SK-N-SH (cell line): ENCODE data around the gene POGZ. TPM values are rescaled to one million over a fixed set of nuclear protein-coding genes. Genes with fewer than 3 reads are reported as not detected.

Experiments
- CTCF ChIA-PET: fragments of 300-600, 350-600 bp; formaldehyde crosslinking; extraction: SDS; loops from one replicate; lab custom pipeline; 2021; lab: Yijun Ruan, JAX
- POLR2A ChIA-PET: fragments of 350-600 bp; sonication (Branson Sonifier 250); formaldehyde crosslinking; extraction: SDS; loops from one replicate; lab custom pipeline; 2020; ENCODE audit warnings: antibody characterized with exemption, inconsistent platforms; lab: Yijun Ruan, JAX
- DNase-seq: peaks from one replicate; pipeline ENCODE4 v3.0.0; 2012
- H2AFZ ChIP-seq: fragments of 200-600 bp; sonication (generic); 2 replicates; pipeline ENCODE4 v1.8.1; 2016; ENCODE audit warnings: antibody characterized with exemption, mild to moderate bottlenecking, low read depth
- H3F3A ChIP-seq: fragments of 200-600 bp; sonication (generic); replicated peaks from 2 replicates; pipeline ENCODE3; 2016; ENCODE audit warnings: antibody characterized with exemption, mild to moderate bottlenecking; ENCODE audit not compliant: insufficient read depth
- H3K27ac ChIP-seq, 2 experiments: fragments of 200-500 bp in 1 of 2; fragments of 200-600 bp in 1 of 2; sonication (Bioruptor generic) in 1 of 2; sonication (generic), shearing (Covaris generic) in 1 of 2; 2 replicates each; pipeline versions ENCODE4 v1.5.1 to v1.6.1; 2014 to 2016; ENCODE audit warnings: low read depth in 2 of 2, inconsistent platforms in 1 of 2, low read length in 1 of 2, mild to moderate bottlenecking in 1 of 2, mixed read lengths in 1 of 2
- H3K27me3 ChIP-seq: fragments of 200-600 bp; sonication (generic), shearing (Covaris generic); 2 replicates; pipeline ENCODE4 v1.6.1; 2016; ENCODE audit warnings: mixed run types; ENCODE audit not compliant: insufficient read depth
- H3K36me3 ChIP-seq, 2 experiments: fragments of 200-500 bp in 1 of 2; fragments of 200-600 bp in 1 of 2; sonication (Bioruptor generic) in 1 of 2; sonication (generic) in 1 of 2; replicated peaks in 1 of 2; 2 replicates each; pipeline versions ENCODE3 to v1.5.1; 2014 to 2016; ENCODE audit warnings: low read length in 1 of 2, mild to moderate bottlenecking in 1 of 2; ENCODE audit not compliant: insufficient read depth in 2 of 2, control insufficient read depth in 1 of 2
- H3K4me1 ChIP-seq, 2 experiments: fragments of 200-500 bp in 1 of 2; fragments of 200-600 bp in 1 of 2; sonication (Bioruptor generic) in 1 of 2; sonication (generic), shearing (Covaris generic) in 1 of 2; 2 replicates each; pipeline versions ENCODE4 v1.5.1 to v1.6.1; 2014 to 2016; ENCODE audit warnings: low read depth in 1 of 2, low read length in 1 of 2, mixed run types in 1 of 2; ENCODE audit not compliant: insufficient read depth in 2 of 2, control insufficient read depth in 1 of 2
- H3K4me2 ChIP-seq: fragments of 200-600 bp; sonication (generic), shearing (Covaris generic); 2 replicates; pipeline ENCODE4 v1.6.1; 2017; ENCODE audit warnings: mixed run types
- H3K4me3 ChIP-seq, 2 experiments: fragments of 200-500 bp in 1 of 2; fragments of 200-600 bp in 1 of 2; sonication (Bioruptor generic) in 1 of 2; sonication (generic), shearing (Covaris generic) in 1 of 2; 2 replicates each; pipeline versions ENCODE4 v1.5.1 to v1.8.1; 2014 to 2016; ENCODE audit warnings: low read depth in 2 of 2, inconsistent platforms in 1 of 2, low read length in 1 of 2, mild to moderate bottlenecking in 1 of 2, mixed read lengths in 1 of 2, moderate library complexity in 1 of 2
- H3K79me2 ChIP-seq: fragments of 200-600 bp; sonication (generic); 2 replicates; pipeline ENCODE4 v1.8.1; 2017; ENCODE audit warnings: mild to moderate bottlenecking; ENCODE audit not compliant: insufficient read depth
- H3K9ac ChIP-seq: fragments of 200-600 bp; sonication (generic); 2 replicates; pipeline ENCODE4 v1.6.1; 2017; ENCODE audit warnings: mixed run types
- H3K9me2 ChIP-seq: fragments of 200-600 bp; sonication (generic); 2 replicates; pipeline ENCODE4 v1.6.1; 2017; ENCODE audit warnings: mixed run types
- H3K9me3 ChIP-seq: fragments of 200-600 bp; sonication (generic); 2 replicates; pipeline ENCODE4 v1.6.1; 2017; ENCODE audit warnings: mixed run types, mild to moderate bottlenecking, moderate library complexity
- H4K20me1 ChIP-seq: fragments of 200-600 bp; sonication (generic); 2 replicates; pipeline ENCODE4 v1.6.1; 2017; ENCODE audit warnings: mild to moderate bottlenecking, mixed run types; ENCODE audit not compliant: insufficient read depth
- CHD2 ChIP-seq: fragments of 150-350 bp; IDR thresholded peaks from 2 replicates; pipeline ENCODE4 v1.6.1; 2018; ENCODE audit warnings: low read length; ENCODE audit not compliant: partially characterized antibody
- CTCF ChIP-seq: fragments of 200-600 bp; sonication (generic); IDR thresholded peaks from 2 replicates; pipeline ENCODE4 v1.6.1; 2017; ENCODE audit warnings: antibody characterized with exemption, mild to moderate bottlenecking, moderate library complexity
- ELF1 ChIP-seq: IDR thresholded peaks from 2 replicates; pipeline ENCODE4 v1.4.0; 2012
- EP300 ChIP-seq, 2 experiments: IDR thresholded peaks; 2 replicates each; pipeline versions ENCODE4 v1.4.0 to v1.6.1; 2012; ENCODE audit warnings: borderline replicate concordance in 1 of 2, low read depth in 1 of 2, low read length in 1 of 2
- EZH2phosphoT487 ChIP-seq: fragments of 200-600 bp; sonication (generic); IDR thresholded peaks from 2 replicates; pipeline ENCODE4 v1.6.1; 2017; ENCODE audit warnings: low read depth, mixed run types, mild to moderate bottlenecking, antibody characterized with exemption, moderate library complexity, borderline replicate concordance
- JUND ChIP-seq: IDR thresholded peaks from 2 replicates; pipeline ENCODE4 v1.4.0; 2012
- MAX ChIP-seq: IDR thresholded peaks from 2 replicates; pipeline ENCODE4 v1.4.0; 2012; ENCODE audit warnings: low read depth
- MXI1 ChIP-seq: IDR thresholded peaks from 2 replicates; pipeline ENCODE4 v1.6.1; 2012; ENCODE audit warnings: mild to moderate bottlenecking, low read depth, low read length, improper control_type of control experiment
- NFIC ChIP-seq: IDR thresholded peaks from 2 replicates; pipeline ENCODE4 v1.4.0; 2012; ENCODE audit warnings: borderline replicate concordance
- RCOR1 ChIP-seq: fragments of 150-350 bp; IDR thresholded peaks from 2 replicates; pipeline ENCODE4 v1.6.1; 2017; ENCODE audit warnings: antibody characterized with exemption, low read length
- REST ChIP-seq: IDR thresholded peaks from 2 replicates; pipeline ENCODE4 v1.6.1; 2012; ENCODE audit warnings: mild to moderate bottlenecking, low read depth, low read length, moderate library complexity
- SIN3A ChIP-seq: IDR thresholded peaks from 2 replicates; pipeline ENCODE4 v1.6.1; 2012; ENCODE audit warnings: low read depth, mild to moderate bottlenecking, low read length, moderate library complexity, borderline replicate concordance
- TAF1 ChIP-seq: IDR thresholded peaks from 2 replicates; pipeline ENCODE4 v1.6.1; 2012; ENCODE audit warnings: low read depth, mild to moderate bottlenecking, low read length, moderate library complexity, borderline replicate concordance
- USF1 ChIP-seq: IDR thresholded peaks from 2 replicates; pipeline ENCODE4 v1.4.0; 2012; ENCODE audit warnings: low read depth, borderline replicate concordance
- WGBS: methylation state at CpG from one replicate; pipeline ENCODE4 v1.1.6; 2017; ENCODE audit warnings: low lambda C conversion rate; 5-methylcytosine and 5-hydroxymethylcytosine counted together
- polyA plus RNA-seq, 3 experiments: library from polyadenylated mRNA; depleted of rRNA; stranded (reverse); fragments of >200 nt; gene quantifications; 2 replicates each; pipeline ENCODE4 v1.2.3, GENCODE V29; 2012

Gene POGZ
- polyA plus RNA-seq, 1 of the 3 experiments (the other 2 are of a cell fraction): 23.9 TPM

- Histone ChIP-seq H3K4me1 (no peaks in the 10 kb centered on the region), H4K20me1 (no peaks in the 10 kb centered on the region), H3F3A (no peaks in the 10 kb centered on the region), H3K9ac (no peak overlapping the region), H3K79me2 (no peaks in the 10 kb centered on the region), H3K27me3 (no peaks in the 10 kb centered on the region), H3K4me3 (no peak overlapping the region), H3K9me3 (peaks cover 7% of the 10 kb centered on the region; the same call in 1 of the 2 replicates), H3K4me2 (no peak overlapping the region), H3K36me3 (no peaks in the 10 kb centered on the region), H2AFZ (no peak overlapping the region), H3K9me2 (no peaks in the 10 kb centered on the region)
- POLR2A ChIA-PET: no interaction called here
- no peak for DNase-seq
- WGBS: 50% methylated on average over 2 of the region's 3 CpGs
- CTCF ChIA-PET: interaction anchor here (0.8 to 1.7 kb wide), 2 partner anchors 22 kb away, joined by 4 to 10 read pairs; no protein-coding TSS in a partner anchor
- TF ChIP-seq SIN3A: no peak
- no peak for TF ChIP-seq USF1
- no peak for TF ChIP-seq NFIC
- no peak for TF ChIP-seq TAF1
- no peak for TF ChIP-seq MAX
- TF ChIP-seq REST: no peak
- TF ChIP-seq ELF1: no peak
- no peak for TF ChIP-seq EP300 (IDR thresholded peaks at IDR 0.05; ENCODE audit: borderline replicate concordance in 1 of 2, low read depth in 1 of 2, low read length in 1 of 2)
- TF ChIP-seq EZH2phosphoT487: no peak
- TF ChIP-seq RCOR1: no peak
- no peak for TF ChIP-seq CTCF
- no peak for TF ChIP-seq JUND
- no peak for TF ChIP-seq MXI1
- no peak for TF ChIP-seq CHD2
- TF ChIP-seq, all 33 proteins: peak for 0
- no peak overlapping the region for H3K27ac ChIP-seq
Observed at GRCh38 chr1:151362308-151363155, 96.8 kb downstream of the POGZ start.
